SK-N-SH treated with all-trans-retinoic acid at 6 μM for 48 hours (cell line): Measurements from ENCODE around the gene RASAL2.

Source experiments
- ARNTL ChIP-seq: fragments of 450-650 bp; formaldehyde crosslinking; IDR thresholded peaks from 2 replicates; pipeline ENCODE4 v1.5.0; 2020; ENCODE audit warnings: low read depth, mild to moderate bottlenecking, moderate library complexity, borderline replicate concordance
- CREB5 ChIP-seq: fragments of 250-450 bp; sonication (Bioruptor Pico); IDR thresholded peaks from 2 replicates; pipeline ENCODE4 v1.5.1; 2020; ENCODE audit warnings: low read depth, mild to moderate bottlenecking, moderate library complexity
- CSDC2 ChIP-seq: fragments of 250-450 bp; sonication (Bioruptor Pico); IDR thresholded peaks from 2 replicates; pipeline ENCODE4 v1.5.0; 2020; ENCODE audit warnings: mild to moderate bottlenecking, moderate library complexity
- GLIS3 ChIP-seq: fragments of 250-450 bp; sonication (Bioruptor Pico); IDR thresholded peaks from 2 replicates; pipeline ENCODE4 v1.5.0; 2020; ENCODE audit warnings: mild to moderate bottlenecking, moderate library complexity
- ISL1 ChIP-seq: fragments of 250-450 bp; sonication (Bioruptor Pico); IDR thresholded peaks from 2 replicates; pipeline ENCODE4 v2.1.2; 2022; ENCODE audit warnings: mild to moderate bottlenecking, moderate library complexity
- PATZ1 ChIP-seq: fragments of 250-450 bp; sonication (Bioruptor Pico); IDR thresholded peaks from 2 replicates; pipeline ENCODE4 v1.8.0; 2020; ENCODE audit warnings: mild to moderate bottlenecking, moderate library complexity, borderline replicate concordance
- PPARA ChIP-seq: fragments of 250-450 bp; sonication (Bioruptor Pico); IDR thresholded peaks from 2 replicates; pipeline ENCODE4 v1.5.0; 2020; ENCODE audit warnings: mild to moderate bottlenecking, borderline replicate concordance
- RARB ChIP-seq: fragments of 250-450 bp; sonication (Bioruptor Pico); IDR thresholded peaks from 2 replicates; pipeline ENCODE4 v1.8.0; 2021; ENCODE audit warnings: mild to moderate bottlenecking, moderate library complexity
- SNAI2 ChIP-seq: fragments of 250-450 bp; sonication (Bioruptor Pico); IDR thresholded peaks from 2 replicates; pipeline ENCODE4 v1.5.0; 2020; ENCODE audit warnings: mild to moderate bottlenecking, moderate library complexity
- TSHZ2 ChIP-seq: fragments of 250-450 bp; sonication (Bioruptor Pico); IDR thresholded peaks from 2 replicates; pipeline ENCODE4 v1.5.0; 2020; ENCODE audit warnings: mild to moderate bottlenecking, moderate library complexity
- ZFP3 ChIP-seq: fragments of 250-450 bp; sonication (Bioruptor Pico); IDR thresholded peaks from 2 replicates; pipeline ENCODE4 v1.5.0; 2020; ENCODE audit warnings: mild to moderate bottlenecking, moderate library complexity
- ZNF565 ChIP-seq: fragments of 450-650 bp; formaldehyde crosslinking; conservative IDR thresholded peaks from 2 replicates; pipeline ENCODE4 v1.5.0; 2020; ENCODE audit warnings: low read depth, mild to moderate bottlenecking, moderate library complexity

- TF ChIP-seq CREB5, result no peak
- TF ChIP-seq ISL1, result no peak
- TF ChIP-seq CSDC2 (CRISPR knock-in tag), result no peak
- no peak for TF ChIP-seq RARB (CRISPR knock-in tag)
- TF ChIP-seq ZNF565 (CRISPR knock-in tag), result no peak
- TF ChIP-seq GLIS3, result no peak
- no peak for TF ChIP-seq ARNTL (CRISPR knock-in tag)
- TF ChIP-seq PPARA (CRISPR knock-in tag), result no peak
- no peak for TF ChIP-seq PATZ1 (CRISPR knock-in tag)
- no peak for TF ChIP-seq ZFP3 (CRISPR knock-in tag)
- no peak for TF ChIP-seq SNAI2 (CRISPR knock-in tag)
- no peak for TF ChIP-seq TSHZ2 (CRISPR knock-in tag)
Observed at GRCh38 chr1:178266619-178267066, 172.7 kb downstream of the RASAL2 start.
